H9 (cell line): ENCODE data around the gene SLC16A13. TPM values are rescaled to one million over a fixed set of nuclear protein-coding genes. Genes with fewer than 3 reads are reported as not detected.
"Not testable (repeated sequence)": the region's sequence is repeated elsewhere in the genome, so short reads cannot be mapped to it uniquely, and the experiment has no call there.

Source experiments
- DNase-seq: peaks from one replicate; pipeline ENCODE4 v3.0.0-alpha.2; 2017
- H2AFZ ChIP-seq: one replicate; pipeline ENCODE4 v1.6.1; 2013; ENCODE audit warnings: mild to moderate bottlenecking, low read length, control low read depth, moderate library complexity
- H2AK5ac ChIP-seq: 2 replicates; pipeline ENCODE4 v1.6.1; 2013; ENCODE audit warnings: low read length, control low read depth, mixed read lengths; ENCODE audit not compliant: insufficient read length
- H2BK120ac ChIP-seq: one replicate; pipeline ENCODE4 v1.6.1; 2013; ENCODE audit warnings: low read depth, mild to moderate bottlenecking, low read length, control low read depth, inconsistent platforms; ENCODE audit not compliant: poor library complexity, severe bottlenecking
- H2BK12ac ChIP-seq: 2 replicates; pipeline ENCODE4 v1.6.1; 2013; ENCODE audit warnings: low read length, control low read depth, mixed read lengths, low read depth; ENCODE audit not compliant: insufficient read length
- H2BK15ac ChIP-seq: 2 replicates; pipeline ENCODE4 v1.6.1; 2013; ENCODE audit warnings: low read depth, low read length, control low read depth
- H2BK20ac ChIP-seq: one replicate; pipeline ENCODE4 v1.6.1; 2013; ENCODE audit warnings: low read depth, mild to moderate bottlenecking, low read length, control low read depth, inconsistent platforms; ENCODE audit not compliant: poor library complexity, severe bottlenecking
- H2BK5ac ChIP-seq: 2 replicates; pipeline ENCODE4 v1.6.1; 2013; ENCODE audit warnings: low read length, control low read depth, mixed read lengths; ENCODE audit not compliant: insufficient read length
- H3K14ac ChIP-seq: 2 replicates; pipeline ENCODE4 v1.6.1; 2013; ENCODE audit warnings: low read length, control low read depth; ENCODE audit not compliant: insufficient read depth
- H3K18ac ChIP-seq: 2 replicates; pipeline ENCODE4 v1.6.1; 2013; ENCODE audit warnings: low read depth, mild to moderate bottlenecking, mixed read lengths, low read length, control low read depth; ENCODE audit not compliant: insufficient read length
- H3K23ac ChIP-seq: 2 replicates; pipeline ENCODE4 v1.6.1; 2013; ENCODE audit warnings: low read length, control low read depth, mixed read lengths, low read depth; ENCODE audit not compliant: insufficient read length
- H3K23me2 ChIP-seq: 2 replicates; pipeline ENCODE4 v1.6.1; 2013; ENCODE audit warnings: low read depth, mild to moderate bottlenecking, mixed read lengths, low read length, control low read depth; ENCODE audit not compliant: insufficient read length, poor library complexity, severe bottlenecking
- H3K27ac ChIP-seq: 2 replicates; pipeline ENCODE4 v1.5.1; 2013; ENCODE audit warnings: low read length, control low read depth, mixed read lengths, low read depth; ENCODE audit not compliant: insufficient read length
- H3K27me3 ChIP-seq: 2 replicates; pipeline ENCODE4 v1.6.1; 2013; ENCODE audit warnings: low read length, control low read depth, inconsistent platforms; ENCODE audit not compliant: insufficient read depth
- H3K4ac ChIP-seq: 2 replicates; pipeline ENCODE4 v1.6.1; 2013; ENCODE audit warnings: low read depth, mild to moderate bottlenecking, control low read depth, inconsistent platforms, low read length, moderate library complexity
- H3K4me1 ChIP-seq: 2 replicates; pipeline ENCODE4 v1.6.1; 2013; ENCODE audit warnings: low read length, control low read depth, inconsistent platforms; ENCODE audit not compliant: insufficient read depth
- H3K4me2 ChIP-seq: 2 replicates; pipeline ENCODE4 v1.6.1; 2013; ENCODE audit warnings: low read length, control low read depth, mixed read lengths; ENCODE audit not compliant: insufficient read length, insufficient read depth
- H3K56ac ChIP-seq: 2 replicates; pipeline ENCODE4 v1.6.1; 2013; ENCODE audit warnings: low read depth, mild to moderate bottlenecking, mixed read lengths, low read length, control low read depth; ENCODE audit not compliant: insufficient read length
- H3K79me1 ChIP-seq: 2 replicates; pipeline ENCODE4 v1.6.1; 2013; ENCODE audit warnings: low read depth, mild to moderate bottlenecking, moderate library complexity, low read length, control low read depth, inconsistent platforms; ENCODE audit not compliant: insufficient read depth, poor library complexity, severe bottlenecking
- H3K79me2 ChIP-seq: 2 replicates; pipeline ENCODE4 v1.6.1; 2013; ENCODE audit warnings: low read length, control low read depth, inconsistent platforms; ENCODE audit not compliant: insufficient read depth
- H3K9ac ChIP-seq: 2 replicates; pipeline ENCODE4 v1.6.1; 2013; ENCODE audit warnings: low read length, control low read depth, mixed read lengths; ENCODE audit not compliant: insufficient read length; ENCODE audit errors: extremely low read depth
- H3K9me3 ChIP-seq: one replicate; pipeline ENCODE4 v1.6.1; 2013; ENCODE audit warnings: low read depth, low read length, inconsistent platforms; ENCODE audit not compliant: control insufficient read depth
- H3T11ph ChIP-seq: one replicate; pipeline ENCODE4 v1.6.1; 2013; ENCODE audit warnings: mild to moderate bottlenecking, low read length, control low read depth, inconsistent platforms
- H4K20me1 ChIP-seq: one replicate; pipeline ENCODE4 v1.6.1; 2013; ENCODE audit not compliant: control insufficient read depth, insufficient read length, insufficient read depth
- H4K5ac ChIP-seq: 2 replicates; pipeline ENCODE4 v1.6.1; 2013; ENCODE audit warnings: low read depth, mild to moderate bottlenecking, mixed read lengths, low read length, control low read depth; ENCODE audit not compliant: insufficient read length
- H4K8ac ChIP-seq: replicated peaks from 2 replicates; pipeline ENCODE4 v1.6.1; 2013; ENCODE audit warnings: low read length, control low read depth, mixed read lengths, low read depth; ENCODE audit not compliant: insufficient read length
- H4K91ac ChIP-seq: 2 replicates; pipeline ENCODE4 v1.6.1; 2013; ENCODE audit warnings: low read depth, mild to moderate bottlenecking, moderate library complexity, mixed read lengths, low read length, control low read depth; ENCODE audit not compliant: insufficient read length
- H3K27ac Mint-ChIP-seq, 3 experiments: 2 replicates in 2 of 3; 3 replicates in 1 of 3; pipeline ENCODE4 v1.8.0; 2020 to 2021; ENCODE audit warnings: mixed read lengths in 3 of 3, mild to moderate bottlenecking in 1 of 3, moderate library complexity in 1 of 3
- H3K27me3 Mint-ChIP-seq: 2 replicates; pipeline ENCODE4 v1.8.0; 2021; ENCODE audit warnings: low read depth, mild to moderate bottlenecking, moderate library complexity, mixed read lengths
- H3K36me3 Mint-ChIP-seq, 3 experiments: 2 replicates in 2 of 3; 3 replicates in 1 of 3; pipeline ENCODE4 v1.8.0; 2020 to 2021; ENCODE audit warnings: low read depth in 3 of 3, mixed read lengths in 3 of 3; ENCODE audit not compliant: insufficient read depth in 1 of 3
- H3K4me1 Mint-ChIP-seq, 2 experiments: 2 replicates each; pipeline ENCODE4 v1.8.0; 2020; ENCODE audit warnings: mixed read lengths in 2 of 2
- H3K4me3 Mint-ChIP-seq, 2 experiments: 2 replicates in 1 of 2; 3 replicates in 1 of 2; pipeline ENCODE4 v1.8.0; 2020 to 2021; ENCODE audit warnings: mild to moderate bottlenecking in 2 of 2, mixed read lengths in 2 of 2, moderate library complexity in 1 of 2
- H3K9me3 Mint-ChIP-seq, 2 experiments: 2 replicates in 1 of 2; 3 replicates in 1 of 2; pipeline ENCODE4 v1.8.0; 2020; ENCODE audit warnings: mild to moderate bottlenecking in 2 of 2, mixed read lengths in 2 of 2, moderate library complexity in 1 of 2
- WGBS: extraction: QIAGEN DNeasy Blood & Tissue Kit; methylation state at CpG from one replicate; pipeline ENCODE4 v1.1.7; 2013; ENCODE audit warnings: missing lambda C conversion rate, low lambda C conversion rate, mixed read lengths; ENCODE audit not compliant: insufficient read length; ENCODE audit errors: extremely low coverage; 5-methylcytosine and 5-hydroxymethylcytosine counted together
- total RNA-seq: library from RNA; stranded (reverse); gene quantifications from 2 replicates; pipeline ENCODE4 v1.2.1, GENCODE V29; 2021

SLC16A13 gene
- total RNA-seq, 1 experiment from 2014 or later = 6.1 TPM

DNA sequence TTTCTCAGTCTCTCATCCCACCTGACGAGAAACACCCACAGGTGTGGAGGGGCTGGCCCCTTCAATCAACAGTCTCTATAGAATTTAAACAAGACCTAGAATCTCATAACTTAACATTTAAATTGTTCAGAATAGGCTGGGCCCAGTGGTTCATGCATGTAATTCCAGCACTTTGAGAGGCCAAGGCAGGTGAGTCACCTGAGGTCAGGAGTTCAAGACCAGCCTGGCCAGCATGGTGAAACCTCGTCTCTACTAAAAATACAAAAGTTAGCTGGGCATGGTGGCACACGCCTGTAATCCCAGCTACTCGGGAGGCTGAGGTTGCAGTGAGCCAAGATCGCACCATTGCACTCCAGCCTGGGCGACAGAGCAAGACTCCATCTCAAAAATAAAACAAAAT lies 53.8 kb downstream of the SLC16A13 start:
- H2AK5ac ChIP-seq, H3K4me1 ChIP-seq, H3K9ac ChIP-seq, H3K27me3 ChIP-seq, H3K4me2 ChIP-seq, H3K56ac ChIP-seq, H3K27me3 Mint-ChIP-seq, H2BK12ac ChIP-seq, H3K23me2 ChIP-seq, H3K27ac Mint-ChIP-seq, H3K4me3 Mint-ChIP-seq, H4K91ac ChIP-seq, H3K9me3 ChIP-seq, DNase-seq, H2AFZ ChIP-seq, H3K36me3 Mint-ChIP-seq, H2BK5ac ChIP-seq, H3K27ac ChIP-seq, H3T11ph ChIP-seq, H3K9me3 Mint-ChIP-seq, H4K5ac ChIP-seq, H4K20me1 ChIP-seq, H3K79me1 ChIP-seq, H4K8ac ChIP-seq, H2BK120ac ChIP-seq, H3K14ac ChIP-seq, H2BK15ac ChIP-seq, H3K4ac ChIP-seq, H3K18ac ChIP-seq, H3K79me2 ChIP-seq, H3K23ac ChIP-seq, H2BK20ac ChIP-seq: not testable (repeated sequence)
- whole genome bisulfite sequencing = no CpG with 5 or more reads among the region's 6 CpGs
- peaks cover 13 to 14% of the 10 kb centered on the region in 2 experiments for H3K4me1 Mint-ChIP-seq

Other genes starting within 250 kb of the SLC16A13 start
- not detected in 2 replicates for gene TEKT1, start 204.3 kb upstream of the SLC16A13 start, total RNA-seq
- 0.81 and 1.9 TPM in 2 replicates for gene ALOX12, start 40.0 kb upstream of the SLC16A13 start, total RNA-seq
- gene RNASEK, start 23.4 kb upstream of the SLC16A13 start, total RNA-seq = 161 and 167 TPM in 2 replicates
- gene BCL6B, start 13.0 kb upstream of the SLC16A13 start, total RNA-seq = 3.3 and 4.9 TPM in 2 replicates
- gene SLC16A11, start 8.1 kb downstream of the SLC16A13 start, total RNA-seq = 0.13 TPM in 1 of 2 replicates, not detected in the other
- gene CLEC10A, start 44.2 kb downstream of the SLC16A13 start, total RNA-seq = not detected in 2 replicates
- gene ASGR2, start 78.8 kb downstream of the SLC16A13 start, total RNA-seq = not detected in 2 replicates
- gene ASGR1, start 143.4 kb downstream of the SLC16A13 start, total RNA-seq = 5.2 and 5.9 TPM in 2 replicates
- 38.2 and 38.3 TPM in 2 replicates for gene DLG4, start 183.8 kb downstream of the SLC16A13 start, total RNA-seq
- gene ACADVL, start 183.9 kb downstream of the SLC16A13 start, total RNA-seq = 272 and 283 TPM in 2 replicates
- 82.9 and 84.1 TPM in 2 replicates for gene DVL2, start 198.5 kb downstream of the SLC16A13 start, total RNA-seq
- gene PHF23, start 203.4 kb downstream of the SLC16A13 start, total RNA-seq = 105 and 110 TPM in 2 replicates
- gene GABARAP, start 206.4 kb downstream of the SLC16A13 start, total RNA-seq = 261 and 266 TPM in 2 replicates
- gene CTDNEP1, start 215.7 kb downstream of the SLC16A13 start, total RNA-seq = 134 and 141 TPM in 2 replicates
- gene ELP5, start 216.2 kb downstream of the SLC16A13 start, total RNA-seq = 46.5 and 49.6 TPM in 2 replicates
- gene CLDN7, start 226.5 kb downstream of the SLC16A13 start, total RNA-seq = 174 and 177 TPM in 2 replicates
- gene SLC2A4, start 245.7 kb downstream of the SLC16A13 start, total RNA-seq = 4.4 and 4.7 TPM in 2 replicates